ENCODE results near the gene COL5A3.
A peak's percentile ranks its signal among the peaks of the same experiment; 100 is the strongest.
"Not testable (repeated sequence)": the region's sequence is repeated elsewhere in the genome, so short reads cannot be mapped to it uniquely, and the experiment has no call there.

COL5A3 gene

GRCh38 chr19:9937001-9937411, 73.3 kb downstream of the COL5A3 start:
- no peak for DNase-seq (ENCODE audit: low read depth in 2 of 2)

DNA sequence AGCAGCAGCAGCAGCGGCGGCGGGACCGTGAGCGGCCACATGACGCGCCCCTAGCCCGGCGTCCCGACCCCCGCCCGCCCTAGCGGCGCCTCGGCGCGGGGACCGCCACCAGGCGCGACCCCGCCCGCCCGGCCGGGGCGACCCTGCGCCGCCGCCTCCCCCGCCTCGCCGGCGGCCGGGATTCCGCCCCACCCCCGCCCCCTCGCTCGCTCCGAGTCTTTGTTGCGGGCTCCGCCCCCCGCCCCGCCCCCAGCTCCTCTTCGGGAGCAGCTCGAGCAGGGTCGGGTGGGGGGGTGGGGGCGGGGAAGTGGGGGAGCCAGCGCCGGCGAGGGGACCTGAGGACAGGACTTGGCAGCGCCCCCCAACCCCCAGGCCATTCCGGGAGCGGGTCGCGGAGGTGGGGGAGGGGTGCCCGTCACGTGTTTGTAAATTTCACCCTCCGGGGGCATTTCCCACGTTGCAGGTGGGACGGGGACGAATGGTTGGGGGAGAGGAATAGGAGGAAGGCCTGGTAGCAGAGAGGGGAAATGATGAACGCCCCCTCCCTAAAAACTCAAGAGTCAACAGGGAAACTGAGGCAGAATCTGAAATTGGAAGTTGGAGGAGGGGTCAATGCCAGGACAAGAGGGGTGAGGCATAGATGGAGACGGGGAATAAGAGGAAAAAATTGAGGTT, 73.8 kb downstream of the COL5A3 start, which contains the start of gene OLFM2:
OLFM2 (minus strand) TSS at position 190 of the 675 bp plus-strand sequence; CDS start at position 41, 149 bp downstream.
- DNase-seq (ENCODE audit: low read depth in 2 of 2), result no peak

DNA sequence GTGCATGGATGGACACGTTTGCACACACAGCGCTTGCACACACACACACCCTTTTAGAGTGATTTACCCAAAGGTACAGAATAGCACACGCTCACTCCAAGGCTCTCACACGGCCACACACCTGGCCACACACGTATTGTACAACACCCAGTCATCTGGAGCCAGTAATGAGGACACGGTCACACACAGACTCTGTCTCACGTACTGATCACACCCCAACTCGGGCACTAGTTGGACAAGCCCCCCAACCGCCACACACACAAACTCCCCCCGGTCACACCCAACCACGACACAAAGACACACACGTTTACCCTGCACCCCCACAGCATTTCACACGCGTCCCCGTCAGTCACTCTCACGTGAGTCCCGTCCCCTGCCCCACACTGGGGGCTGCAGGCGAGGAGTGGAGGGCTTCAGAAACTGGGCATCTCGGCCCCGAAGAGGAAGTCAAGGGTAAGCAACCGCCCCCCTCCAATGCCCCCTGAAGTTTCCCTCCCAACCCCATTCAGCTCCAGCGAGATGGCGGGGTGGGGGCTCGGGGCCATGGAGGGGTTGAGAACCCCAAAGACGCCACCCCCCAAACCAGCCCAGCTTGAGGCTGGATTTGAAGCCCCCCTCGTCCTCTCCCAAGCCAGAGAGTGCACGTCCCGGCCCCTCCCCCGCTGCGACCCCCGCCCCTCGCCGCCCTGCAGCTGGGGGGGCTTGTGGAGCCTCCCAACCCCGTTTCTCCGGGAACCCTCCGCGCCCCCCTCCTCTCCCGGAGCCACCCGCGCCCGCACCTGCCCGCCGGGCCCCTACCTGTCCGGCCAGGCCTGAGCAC, 74.6 kb downstream of the COL5A3 start:
- no peak for DNase-seq (ENCODE audit: low read depth in 2 of 2)

- peak; percentile 43 to 52 for DNase-seq (ENCODE audit: low read depth in 2 of 2)
Observed at GRCh38 chr19:9934132-9934950, 76.0 kb downstream of the COL5A3 start.

- DNase-seq (ENCODE audit: low read depth in 2 of 2), result no peak
Observed at GRCh38 chr19:9932835-9933234, 77.5 kb downstream of the COL5A3 start.

- DNase-seq (ENCODE audit: low read depth in 2 of 2), result no peak
Observed at GRCh38 chr19:9931629-9932028, 78.7 kb downstream of the COL5A3 start.

DNA sequence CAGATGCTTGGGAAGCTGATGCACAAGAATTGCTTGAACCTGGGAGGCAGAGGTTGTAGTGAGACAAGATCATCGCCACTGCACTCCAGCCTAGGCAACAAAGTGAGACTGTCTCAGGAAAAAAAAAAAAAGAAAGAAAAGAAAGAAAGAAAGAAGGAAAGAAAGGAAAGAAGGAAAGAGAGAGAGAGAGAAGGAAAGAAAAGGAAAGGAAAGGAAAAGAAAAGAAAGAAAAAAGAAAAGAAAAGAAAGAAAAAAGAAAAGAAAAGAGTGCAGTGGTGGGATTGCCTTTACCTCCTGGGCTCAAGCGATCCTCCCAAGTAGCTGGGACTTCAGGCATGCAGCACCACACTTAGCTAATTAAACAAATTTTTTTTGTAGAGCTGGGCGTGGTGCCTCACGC, 86.9 kb downstream of the COL5A3 start:
- no peak for DNase-seq (ENCODE audit: low read depth in 2 of 2)

GRCh38 chr19:9922782-9923379, 87.4 kb downstream of the COL5A3 start:
- DNase-seq (ENCODE audit: low read depth in 2 of 2), result not testable (repeated sequence)

DNA sequence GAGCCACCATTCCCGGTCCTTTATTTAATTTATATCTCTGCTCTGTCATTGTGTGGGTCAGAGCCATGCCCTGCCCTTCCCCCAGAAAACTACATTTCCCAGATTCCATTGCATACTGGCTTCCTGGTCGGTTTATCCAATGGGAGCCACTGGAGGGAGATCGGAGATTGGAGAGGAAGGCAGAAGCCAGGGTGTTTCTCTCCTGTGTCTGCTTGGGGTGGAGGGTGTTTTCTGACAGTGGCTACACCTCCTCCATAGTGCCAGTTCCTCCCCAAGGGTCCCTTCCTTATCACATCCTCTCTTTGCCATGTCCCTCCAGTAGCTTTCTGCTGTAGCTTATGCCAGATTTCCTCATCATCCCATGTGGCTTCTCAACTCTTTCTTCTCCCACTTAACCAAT, 93.0 kb downstream of the COL5A3 start:
- DNase-seq (ENCODE audit: low read depth in 2 of 2), result no peak

GRCh38 chr19:9916719-9917118, 93.6 kb downstream of the COL5A3 start:
- no peak for DNase-seq (ENCODE audit: low read depth in 2 of 2)

GRCh38 chr19:9914315-9915207, 95.7 kb downstream of the COL5A3 start:
- DNase-seq (ENCODE audit: low read depth in 2 of 2), result peak; percentile 71 to 73

DNA sequence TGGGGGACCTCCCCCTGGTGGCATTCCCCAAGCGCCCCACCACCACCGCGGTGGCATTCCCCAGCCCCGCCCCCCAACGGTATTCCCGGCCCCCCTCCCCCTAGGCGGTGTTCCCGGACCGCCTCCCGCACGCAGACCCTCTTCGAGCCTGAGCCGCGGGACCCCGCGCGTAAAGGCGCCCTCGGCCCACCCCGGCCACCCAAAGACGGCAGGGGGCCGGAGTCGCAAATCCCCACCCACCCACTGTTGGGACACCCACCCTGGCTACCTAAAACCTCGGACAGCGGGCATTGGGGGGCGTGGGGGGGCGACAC, 96.3 kb downstream of the COL5A3 start:
- no peak for DNase-seq (ENCODE audit: low read depth in 2 of 2)

DNA sequence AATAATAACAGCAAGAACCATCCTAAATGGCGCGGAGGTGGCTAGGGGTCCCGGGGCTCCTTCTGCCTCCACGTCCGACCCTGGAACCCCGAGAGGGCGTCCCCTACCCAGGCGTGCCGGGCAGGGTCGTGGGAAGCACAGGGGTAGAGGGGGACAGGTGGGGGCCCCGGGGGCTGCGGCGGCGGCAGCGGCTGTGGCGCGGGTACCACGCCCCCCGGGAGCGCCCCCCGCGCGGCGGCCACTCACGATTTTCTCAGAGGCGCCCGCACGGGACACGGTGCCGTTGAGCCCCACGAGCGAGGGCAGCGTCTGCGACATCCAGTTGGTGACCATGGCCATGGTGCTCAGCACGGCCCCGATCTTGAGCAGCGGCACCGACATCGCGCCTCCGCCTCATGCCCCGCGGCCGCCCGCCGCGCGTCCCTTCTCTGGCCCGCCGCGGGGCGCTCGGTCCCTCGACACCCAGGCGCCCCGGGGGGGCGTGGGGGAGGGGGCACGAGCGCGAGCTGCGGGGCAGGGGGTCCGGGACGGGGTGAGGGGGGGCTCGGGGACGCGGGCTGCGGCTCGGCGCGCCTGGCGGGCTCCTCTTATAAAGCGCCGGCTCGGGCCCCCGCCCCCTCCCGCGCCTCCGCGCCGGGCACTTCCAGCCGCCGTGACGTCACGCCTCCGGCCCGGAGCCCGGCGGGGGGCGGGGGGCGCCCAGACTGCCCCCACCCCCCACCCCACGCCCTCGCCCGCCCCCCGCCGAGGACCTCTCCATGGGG, 96.9 kb downstream of the COL5A3 start:
- no peak for DNase-seq (ENCODE audit: low read depth in 2 of 2)

DNA sequence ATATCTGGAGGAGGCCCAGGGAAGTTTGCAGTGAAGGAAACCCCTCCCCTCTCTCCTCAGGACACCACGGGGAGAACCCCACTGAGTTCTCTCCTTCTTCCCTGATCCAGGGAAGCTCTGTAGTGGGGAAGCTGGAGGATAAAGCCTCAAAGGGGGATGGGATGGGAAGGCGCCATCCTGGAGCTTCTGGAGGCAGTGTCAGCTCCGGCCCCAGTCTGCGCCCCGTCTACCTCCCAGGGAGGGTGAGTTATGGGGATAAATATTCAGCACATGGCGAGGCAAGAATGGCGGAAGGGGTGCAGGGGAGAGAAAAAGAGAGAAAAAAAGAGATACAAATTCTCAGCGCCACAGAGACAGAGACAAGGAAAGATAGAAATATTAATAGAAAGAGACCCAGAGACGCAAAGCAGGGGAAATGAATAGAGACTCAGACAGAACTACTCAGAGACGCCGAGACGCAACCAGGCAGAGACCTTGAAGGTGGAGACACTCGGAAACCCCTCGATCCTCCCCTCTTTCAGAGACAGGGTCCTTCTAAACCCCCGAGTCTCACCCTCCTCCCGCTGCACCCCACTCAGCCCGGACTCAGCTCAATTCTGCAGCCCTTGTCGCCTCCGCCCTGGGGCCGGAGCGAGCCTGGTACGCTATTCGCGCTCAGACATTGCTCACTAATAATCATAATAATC, 97.6 kb downstream of the COL5A3 start:
- DNase-seq (ENCODE audit: low read depth in 2 of 2), result no peak

DNA sequence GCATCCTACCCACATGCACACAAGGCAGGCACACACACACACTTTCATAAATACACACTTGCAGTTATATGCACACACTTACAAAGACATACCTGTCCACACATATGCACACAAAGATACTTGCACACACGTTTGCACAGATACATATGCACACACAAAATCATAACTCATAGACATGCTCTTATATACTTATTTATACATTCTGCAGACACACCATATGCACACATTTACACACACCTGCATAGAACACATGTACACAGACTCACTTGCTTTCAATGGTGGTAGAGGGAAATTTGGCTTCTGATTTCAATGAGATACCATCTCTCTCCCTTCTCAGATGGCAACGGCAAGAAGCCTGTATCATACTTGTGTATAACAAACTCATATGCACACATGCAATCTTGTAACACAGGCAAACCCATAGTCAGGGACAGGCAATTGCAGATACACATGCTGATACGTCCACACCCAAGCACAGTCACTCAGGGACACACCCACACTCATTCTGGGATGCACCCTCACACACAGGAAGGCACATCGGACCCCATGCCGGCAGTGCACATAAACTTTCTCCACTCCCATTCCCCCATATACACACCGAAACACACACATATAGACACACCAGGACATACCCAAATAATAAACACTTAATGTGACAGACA, 98.6 kb downstream of the COL5A3 start:
- DNase-seq (ENCODE audit: low read depth in 2 of 2), result no peak

- no peak for DNase-seq (ENCODE audit: low read depth in 2 of 2)
Observed at GRCh38 chr19:9910625-9911024, 99.7 kb downstream of the COL5A3 start.

Measured in stimulated activated CD8-positive, alpha-beta memory T cell treated with anti-CD3 and anti-CD28 coated beads, Interleukin-15, amount 100 ng/mL, for 4 hours (primary cell).